ENCODE data around the gene MYLK4. TPM values are rescaled to one million over a fixed set of nuclear protein-coding genes. Genes with fewer than 3 reads are reported as not detected.
A peak's percentile ranks its signal among the peaks of the same experiment; 100 is the strongest.

Gene MYLK4
- total and polyA plus RNA-seq, 2 of the 13 experiments (the other 11 are each of a cell fraction or from before 2014, with no cell fraction given) = 0.26 to 0.29 TPM

- TF ChIP-seq ZBTB40 (IDR thresholded peaks at IDR 0.05) (no peak), ZBTB40 (CRISPR knock-in tag; IDR thresholded peaks at IDR 0.05) (no peak), BRD4 (CRISPR knock-in tag; IDR thresholded peaks at IDR 0.05) (no peak), NFRKB (IDR thresholded peaks at IDR 0.05) (no peak), MTA1 (CRISPR knock-in tag; IDR thresholded peaks at IDR 0.05; ENCODE audit: borderline replicate concordance) (no peak), SNAI1 (CRISPR knock-in tag; IDR thresholded peaks at IDR 0.05; ENCODE audit: borderline replicate concordance) (no peak), BORCS8-MEF2B (CRISPR knock-in tag; IDR thresholded peaks at IDR 0.05) (peak; percentile 39), ZNF670 (CRISPR knock-in tag; IDR thresholded peaks at IDR 0.05; ENCODE audit: borderline replicate concordance) (no peak), ZNF800 (CRISPR knock-in tag; IDR thresholded peaks at IDR 0.05) (peak; percentile 86)
- TF ChIP-seq, protein P1, sequence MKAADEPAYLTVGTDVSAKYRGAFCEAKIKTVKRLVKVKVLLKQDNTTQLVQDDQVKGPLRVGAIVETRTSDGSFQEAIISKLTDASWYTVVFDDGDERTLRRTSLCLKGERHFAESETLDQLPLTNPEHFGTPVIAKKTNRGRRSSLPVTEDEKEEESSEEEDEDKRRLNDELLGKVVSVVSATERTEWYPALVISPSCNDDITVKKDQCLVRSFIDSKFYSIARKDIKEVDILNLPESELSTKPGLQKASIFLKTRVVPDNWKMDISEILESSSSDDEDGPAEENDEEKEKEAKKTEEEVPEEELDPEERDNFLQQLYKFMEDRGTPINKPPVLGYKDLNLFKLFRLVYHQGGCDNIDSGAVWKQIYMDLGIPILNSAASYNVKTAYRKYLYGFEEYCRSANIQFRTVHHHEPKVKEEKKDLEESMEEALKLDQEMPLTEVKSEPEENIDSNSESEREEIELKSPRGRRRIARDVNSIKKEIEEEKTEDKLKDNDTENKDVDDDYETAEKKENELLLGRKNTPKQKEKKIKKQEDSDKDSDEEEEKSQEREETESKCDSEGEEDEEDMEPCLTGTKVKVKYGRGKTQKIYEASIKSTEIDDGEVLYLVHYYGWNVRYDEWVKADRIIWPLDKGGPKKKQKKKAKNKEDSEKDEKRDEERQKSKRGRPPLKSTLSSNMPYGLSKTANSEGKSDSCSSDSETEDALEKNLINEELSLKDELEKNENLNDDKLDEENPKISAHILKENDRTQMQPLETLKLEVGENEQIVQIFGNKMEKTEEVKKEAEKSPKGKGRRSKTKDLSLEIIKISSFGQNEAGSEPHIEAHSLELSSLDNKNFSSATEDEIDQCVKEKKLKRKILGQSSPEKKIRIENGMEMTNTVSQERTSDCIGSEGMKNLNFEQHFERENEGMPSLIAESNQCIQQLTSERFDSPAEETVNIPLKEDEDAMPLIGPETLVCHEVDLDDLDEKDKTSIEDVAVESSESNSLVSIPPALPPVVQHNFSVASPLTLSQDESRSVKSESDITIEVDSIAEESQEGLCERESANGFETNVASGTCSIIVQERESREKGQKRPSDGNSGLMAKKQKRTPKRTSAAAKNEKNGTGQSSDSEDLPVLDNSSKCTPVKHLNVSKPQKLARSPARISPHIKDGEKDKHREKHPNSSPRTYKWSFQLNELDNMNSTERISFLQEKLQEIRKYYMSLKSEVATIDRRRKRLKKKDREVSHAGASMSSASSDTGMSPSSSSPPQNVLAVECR (CRISPR knock-in tag; IDR thresholded peaks at IDR 0.05; ENCODE audit: borderline replicate concordance) = no peak; the same call in 1 of the 2 replicates
- TF ChIP-seq, protein P2, sequence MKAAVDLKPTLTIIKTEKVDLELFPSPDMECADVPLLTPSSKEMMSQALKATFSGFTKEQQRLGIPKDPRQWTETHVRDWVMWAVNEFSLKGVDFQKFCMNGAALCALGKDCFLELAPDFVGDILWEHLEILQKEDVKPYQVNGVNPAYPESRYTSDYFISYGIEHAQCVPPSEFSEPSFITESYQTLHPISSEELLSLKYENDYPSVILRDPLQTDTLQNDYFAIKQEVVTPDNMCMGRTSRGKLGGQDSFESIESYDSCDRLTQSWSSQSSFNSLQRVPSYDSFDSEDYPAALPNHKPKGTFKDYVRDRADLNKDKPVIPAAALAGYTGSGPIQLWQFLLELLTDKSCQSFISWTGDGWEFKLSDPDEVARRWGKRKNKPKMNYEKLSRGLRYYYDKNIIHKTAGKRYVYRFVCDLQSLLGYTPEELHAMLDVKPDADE (CRISPR knock-in tag; IDR thresholded peaks at IDR 0.05) = 0 out of 2 replicates have a peak, but pooled peaks have one; percentile 66
Observed at GRCh38 chr6:2634139-2634964, 116.4 kb downstream of the MYLK4 start (continued).

Measured in HepG2 (cell line).